ENCODE measurements around the gene MRPS21.

- TF ChIP-seq POLR2A (IDR thresholded peaks at IDR 0.05; ENCODE audit: low read length) (no peak), GATA1 (IDR thresholded peaks at IDR 0.05; ENCODE audit: low read depth, low read length) (no peak)
These were observed 33.6 kb upstream of the MRPS21 start for GRCh38 chr1:150259758-150260669.

Measured in erythroblast (primary cell).